Measurements from ENCODE around the gene PLA2G2C.

The PLA2G2C gene

DNA sequence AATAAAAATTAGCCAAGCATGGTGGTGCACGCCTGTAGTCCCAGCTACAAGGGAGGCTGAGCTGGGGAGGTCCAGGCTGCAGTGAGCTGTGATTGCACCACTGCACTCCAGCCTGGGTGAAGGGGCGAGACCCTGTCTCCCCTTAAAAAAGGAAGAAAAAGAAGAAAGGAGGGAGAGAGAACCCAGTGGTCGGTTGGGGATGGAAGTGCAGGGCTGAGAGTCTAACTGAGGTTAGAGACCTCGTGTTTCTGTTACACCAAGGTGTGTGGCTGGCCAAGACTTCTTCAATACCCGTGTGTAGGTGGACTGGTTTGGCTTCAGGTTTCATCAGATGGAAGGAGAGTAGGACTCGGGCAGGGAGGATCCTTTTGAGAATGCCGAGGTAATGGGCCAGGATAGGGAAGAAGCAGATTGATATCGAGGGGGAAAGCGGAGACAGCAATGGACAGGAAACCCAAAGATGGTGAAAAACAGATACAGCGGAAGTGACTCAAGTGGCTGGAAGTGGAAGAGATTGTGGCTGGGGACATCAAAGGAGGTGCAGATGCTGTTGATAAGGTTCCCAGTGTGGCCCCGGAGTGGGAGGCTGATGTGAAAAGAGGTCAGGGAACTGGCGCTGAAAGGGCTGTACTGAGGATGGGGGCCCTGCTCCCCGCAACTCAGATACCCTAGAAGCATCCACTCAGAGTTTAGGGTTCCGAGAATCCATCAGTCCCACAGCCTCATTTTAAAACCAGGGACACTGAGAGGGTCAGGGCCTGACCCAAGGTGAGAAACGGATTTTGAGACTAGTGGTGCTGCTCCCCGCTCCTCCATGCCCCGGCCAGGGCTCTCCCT is 1.1 kb downstream of the PLA2G2C start:
- peak; percentile 52 to 54 (median 54) for DNase-seq (ENCODE audit: low read depth in 2 of 3, low spot score in 1 of 3)

DNA sequence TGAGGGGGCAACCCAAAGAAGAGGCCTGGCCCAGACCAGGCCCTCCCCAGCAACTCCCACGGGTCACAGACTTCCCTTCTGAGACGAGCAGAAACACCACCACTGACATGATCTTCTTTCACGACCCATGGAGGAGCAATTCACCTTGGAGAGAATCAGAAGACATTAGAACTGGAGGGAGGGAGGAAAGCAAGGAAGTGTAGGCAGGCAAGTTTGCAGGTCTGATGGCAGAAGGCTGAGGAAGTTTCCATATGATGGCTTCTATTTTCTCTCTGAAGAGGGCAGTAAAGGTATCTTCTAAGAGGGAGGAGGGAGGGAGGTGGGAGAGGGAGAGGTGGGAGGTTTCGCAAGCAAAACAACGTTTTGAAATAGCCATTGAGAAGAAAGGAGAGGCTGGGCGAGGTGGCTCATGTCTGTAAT is 1.8 kb downstream of the PLA2G2C start:
- no peak for DNase-seq (ENCODE audit: low read depth in 2 of 3, low spot score in 1 of 3)

DNA sequence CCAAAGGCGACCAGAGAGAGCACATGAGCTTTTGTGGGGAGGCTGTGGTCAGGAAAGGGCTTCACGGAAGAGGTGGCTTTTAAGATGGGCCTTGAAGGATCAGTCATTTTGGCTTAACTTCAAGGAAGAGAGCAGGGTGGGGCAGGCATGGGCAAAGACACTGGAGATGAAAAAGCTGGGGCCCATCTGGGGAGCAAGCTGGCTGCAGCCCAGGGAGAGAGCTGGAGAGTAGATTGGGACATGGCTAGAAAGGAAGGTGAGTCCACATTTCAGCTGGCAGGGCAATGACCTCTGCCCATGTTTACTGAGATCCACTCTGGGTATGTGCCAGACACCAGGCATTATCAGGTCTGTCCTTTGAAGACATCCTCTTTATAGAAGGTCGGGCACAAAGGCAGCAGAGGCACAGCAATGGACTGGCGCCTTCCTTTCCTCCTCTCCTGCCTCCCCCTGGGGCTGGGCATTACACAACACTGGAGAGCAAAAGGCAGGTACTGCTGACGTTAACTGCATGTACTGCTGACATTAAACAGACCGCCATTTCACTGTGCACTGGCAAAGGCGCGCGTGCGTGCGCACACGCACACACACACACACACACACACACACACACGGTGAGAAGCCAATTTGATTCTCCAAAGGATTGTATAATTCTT is 2.6 kb downstream of the PLA2G2C start:
- no peak for DNase-seq (ENCODE audit: low read depth in 2 of 3, low spot score in 1 of 3)

DNA sequence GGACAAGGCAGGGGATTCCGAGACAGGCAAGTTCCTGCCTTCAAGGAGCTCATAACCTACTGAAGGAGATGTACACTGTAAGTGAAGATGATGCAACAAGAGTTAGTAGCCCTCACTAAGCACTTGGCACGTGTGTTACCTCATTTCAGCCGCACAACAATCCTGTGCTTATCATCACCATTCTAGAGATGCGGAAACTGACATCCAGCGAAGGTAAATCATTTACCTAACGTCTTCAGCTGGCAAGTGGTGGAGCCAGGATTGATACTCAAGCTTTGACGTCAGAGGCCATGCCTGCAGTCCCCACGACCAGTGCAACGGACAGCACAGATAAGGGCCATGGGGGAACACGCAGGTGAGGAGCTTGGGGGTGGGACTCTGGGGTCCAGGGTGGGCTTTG is 3.3 kb downstream of the PLA2G2C start:
- no peak for DNase-seq (ENCODE audit: low read depth in 2 of 3, low spot score in 1 of 3)

DNA sequence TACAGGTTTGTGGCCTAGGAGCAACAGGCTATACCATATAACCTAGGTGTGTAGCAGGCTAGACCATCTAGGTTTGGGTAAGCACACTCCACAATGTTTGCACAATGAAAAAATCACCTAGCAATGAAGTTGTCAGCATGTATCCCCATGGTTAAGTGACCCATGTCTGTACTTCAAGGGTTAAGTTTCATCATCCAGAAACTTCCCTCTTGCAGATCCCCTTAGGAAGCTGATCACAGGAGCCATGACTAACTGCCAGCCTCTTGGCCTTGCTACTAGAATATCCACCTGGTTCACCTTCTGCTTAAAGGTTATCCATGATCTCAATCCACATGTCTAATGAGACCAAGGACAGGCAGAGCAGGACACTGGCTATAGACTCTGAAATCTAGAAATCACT is 3.9 kb downstream of the PLA2G2C start:
- DNase-seq (ENCODE audit: low read depth in 2 of 3, low spot score in 1 of 3): no peak

DNA sequence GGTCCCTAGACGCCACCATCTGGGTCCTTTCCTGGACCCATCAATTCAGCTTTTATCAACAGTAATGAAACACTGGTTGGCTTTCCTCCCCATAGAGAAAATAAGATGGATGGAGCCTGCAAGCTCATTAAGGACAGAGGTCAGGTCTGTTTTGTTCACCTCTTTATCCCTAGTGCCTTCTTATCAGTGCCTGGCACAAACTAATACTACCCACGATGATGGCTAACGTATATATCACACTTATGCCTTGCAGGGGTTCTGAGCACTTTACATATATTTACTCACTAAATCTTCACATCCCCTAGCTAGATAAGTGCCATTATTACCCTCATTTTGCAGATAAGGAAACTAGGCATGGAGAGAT is 5.5 kb downstream of the PLA2G2C start:
- DNase-seq (ENCODE audit: low read depth in 2 of 3, low spot score in 1 of 3): no peak

DNA sequence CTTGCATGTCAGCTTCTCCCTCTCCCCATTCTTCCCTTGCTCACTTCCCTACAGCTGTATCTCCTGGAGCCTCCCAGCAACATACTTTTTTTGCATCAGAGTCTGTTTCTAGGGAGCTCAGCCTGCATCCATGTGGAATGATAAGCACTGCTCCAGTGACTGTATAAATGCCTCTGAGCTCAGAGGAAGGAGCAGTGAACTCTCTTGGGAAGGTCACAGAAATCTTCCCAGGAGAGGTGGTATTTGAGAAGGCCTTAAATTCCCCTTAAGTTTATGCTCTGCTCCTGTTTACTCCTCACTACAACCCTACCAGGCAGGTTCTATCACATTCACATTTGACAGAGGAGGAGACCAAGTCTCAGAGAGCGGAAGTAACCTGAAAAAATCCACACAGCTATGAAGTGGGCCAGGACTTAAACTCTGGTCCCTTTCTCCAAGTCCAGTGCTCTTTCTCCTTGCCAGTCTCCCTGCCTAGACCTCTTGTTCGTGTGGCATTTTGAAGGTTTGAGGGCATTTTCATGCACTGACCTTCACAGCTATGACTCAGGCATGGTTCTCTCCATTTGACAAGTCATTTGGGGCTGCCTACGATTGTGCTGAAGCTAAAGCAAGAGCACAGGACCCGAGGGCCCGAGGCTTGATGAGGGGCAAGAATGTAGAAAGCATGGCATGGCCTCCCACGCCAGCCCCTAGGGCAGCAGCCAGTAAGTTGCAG is 6.0 kb downstream of the PLA2G2C start:
- DNase-seq (ENCODE audit: low read depth in 2 of 3, low spot score in 1 of 3): no peak

DNA sequence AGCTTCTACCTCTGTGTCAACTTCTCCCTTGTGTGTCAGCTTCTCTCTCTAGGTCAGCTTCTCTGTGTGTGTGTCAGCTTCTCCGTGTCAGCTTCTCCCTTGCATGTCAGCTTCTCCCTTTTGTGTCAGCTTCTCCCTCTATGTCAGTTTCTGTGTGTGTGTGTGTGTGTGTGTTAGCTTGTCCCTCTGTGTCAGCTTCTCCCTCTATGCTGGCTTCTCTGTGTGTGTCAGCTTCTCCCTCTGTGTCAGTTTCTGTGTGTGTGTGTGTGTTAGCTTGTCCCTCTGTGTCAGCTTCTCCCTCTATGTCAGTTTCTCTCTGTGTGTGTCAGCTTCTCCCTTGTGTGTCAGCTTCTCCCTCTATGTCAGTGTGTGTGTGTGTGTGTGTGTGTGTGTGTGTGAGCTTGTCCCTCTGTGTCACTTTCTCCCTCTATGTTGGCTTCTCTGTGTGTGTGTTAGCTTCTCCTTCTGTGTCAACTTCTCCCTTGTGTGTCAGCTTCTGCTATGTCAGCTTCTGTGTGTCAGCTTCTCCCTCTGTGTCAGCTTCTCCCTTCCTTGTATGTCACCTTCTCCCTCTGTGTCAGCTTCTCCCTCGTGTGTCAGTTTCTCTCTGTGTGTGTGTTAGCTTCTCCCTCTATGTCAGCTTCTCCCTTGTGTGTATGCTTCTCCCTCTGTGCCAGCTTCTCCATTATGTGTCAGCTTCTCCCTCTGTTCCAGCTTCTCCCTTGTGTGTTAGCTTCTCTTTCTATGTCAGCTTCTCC is 6.8 kb downstream of the PLA2G2C start:
- no peak for DNase-seq (ENCODE audit: low read depth in 2 of 3, low spot score in 1 of 3)

DNA sequence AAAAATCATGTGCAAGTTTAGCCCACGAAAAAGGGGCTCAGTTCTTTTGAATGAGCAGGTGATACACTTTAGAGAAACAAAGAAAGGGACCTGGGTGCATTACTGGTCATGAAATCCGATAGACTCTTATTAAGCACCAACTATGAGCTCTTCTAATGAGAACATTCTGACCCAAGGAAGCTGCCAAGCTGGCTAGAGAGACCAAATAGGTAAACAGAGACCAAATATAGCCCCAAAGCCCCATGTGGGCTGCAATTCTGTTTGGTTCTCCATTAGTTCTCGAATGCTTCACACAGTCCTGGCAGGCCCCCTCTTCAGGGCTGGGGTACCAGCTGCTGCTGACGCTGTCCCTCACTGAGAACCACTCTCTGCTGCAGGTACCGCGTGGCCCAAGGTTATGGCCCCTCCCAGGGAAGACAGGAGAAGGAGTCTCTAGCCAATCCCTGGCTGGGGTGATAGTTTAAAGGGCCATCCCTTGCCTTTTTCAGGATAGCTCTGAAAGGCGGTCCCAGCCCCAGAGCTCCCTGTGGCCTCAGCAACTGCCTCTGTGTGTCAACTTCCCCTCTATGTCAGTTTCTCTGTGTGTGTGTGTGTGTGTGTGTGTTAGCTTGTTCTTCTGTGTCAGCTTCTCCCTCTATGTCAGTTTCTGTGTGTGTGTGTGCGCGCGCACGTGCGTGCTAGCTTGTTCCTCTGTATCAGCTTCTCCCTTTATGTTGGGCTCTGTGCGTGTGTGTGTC is 7.5 kb downstream of the PLA2G2C start:
- DNase-seq (ENCODE audit: low read depth in 2 of 3, low spot score in 1 of 3): no peak

DNA sequence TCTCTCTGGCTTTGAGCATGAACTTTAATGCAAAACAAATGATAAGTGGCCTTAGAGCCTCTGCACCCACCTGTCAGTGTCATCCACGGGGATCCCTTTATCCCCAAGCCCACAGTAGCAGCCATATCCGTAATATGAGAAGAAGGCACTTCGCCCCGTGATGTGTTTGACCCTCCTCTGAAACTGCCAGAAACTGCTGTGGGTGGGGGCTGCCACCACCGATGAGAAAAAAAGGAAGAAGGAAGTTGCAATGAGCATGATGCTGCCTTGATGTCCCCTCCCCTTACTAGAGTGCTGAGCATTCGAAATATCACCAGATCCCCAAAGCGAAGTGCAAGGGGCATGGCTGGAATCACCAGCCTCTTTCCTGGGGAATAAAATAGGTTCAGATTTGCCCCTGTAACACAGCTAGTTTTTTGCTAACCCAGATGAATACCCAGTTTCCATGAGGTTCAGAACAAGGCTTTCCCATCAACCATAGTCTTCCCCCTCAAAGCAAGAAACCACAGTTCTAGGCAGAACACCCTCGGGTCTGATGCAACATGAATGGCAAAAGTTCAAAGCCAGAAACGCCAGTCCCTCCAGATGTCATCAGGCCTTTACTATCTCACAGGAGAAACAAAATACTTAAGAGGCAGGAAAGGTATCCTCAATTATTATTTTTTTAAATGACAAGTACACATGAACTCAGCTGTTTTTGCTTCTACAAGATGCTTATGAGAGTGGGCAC is 11.2 kb downstream of the PLA2G2C start:
- DNase-seq (ENCODE audit: low read depth in 2 of 3, low spot score in 1 of 3): no peak

DNA sequence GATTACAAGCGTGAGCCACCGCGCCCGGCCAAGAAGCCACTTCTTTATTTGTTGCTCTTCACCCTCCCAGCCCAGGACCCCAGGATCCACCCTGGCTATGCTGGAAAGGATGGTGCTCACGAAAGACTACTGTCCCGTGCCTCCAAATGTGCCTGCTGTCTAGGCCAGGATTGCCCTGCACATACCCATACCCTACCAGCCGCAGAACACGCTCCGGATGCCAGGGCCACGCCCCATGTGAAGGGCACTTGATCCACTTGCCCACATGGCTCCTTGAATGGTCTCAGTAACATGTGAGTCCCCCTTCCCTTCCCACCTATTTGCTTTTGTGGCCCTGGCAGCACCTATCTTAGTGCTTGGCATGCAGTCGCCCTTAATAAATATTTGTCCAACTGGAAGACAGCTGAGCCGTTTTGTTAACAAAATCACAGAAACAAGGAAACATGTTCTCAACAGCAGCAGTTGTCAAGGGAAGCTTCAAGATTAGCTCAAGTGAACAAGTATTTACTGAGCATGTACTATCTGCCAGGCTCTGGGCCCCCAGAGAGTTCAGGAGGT is 14.2 kb downstream of the PLA2G2C start:
- DNase-seq (ENCODE audit: low read depth in 2 of 3, low spot score in 1 of 3): no peak

DNA sequence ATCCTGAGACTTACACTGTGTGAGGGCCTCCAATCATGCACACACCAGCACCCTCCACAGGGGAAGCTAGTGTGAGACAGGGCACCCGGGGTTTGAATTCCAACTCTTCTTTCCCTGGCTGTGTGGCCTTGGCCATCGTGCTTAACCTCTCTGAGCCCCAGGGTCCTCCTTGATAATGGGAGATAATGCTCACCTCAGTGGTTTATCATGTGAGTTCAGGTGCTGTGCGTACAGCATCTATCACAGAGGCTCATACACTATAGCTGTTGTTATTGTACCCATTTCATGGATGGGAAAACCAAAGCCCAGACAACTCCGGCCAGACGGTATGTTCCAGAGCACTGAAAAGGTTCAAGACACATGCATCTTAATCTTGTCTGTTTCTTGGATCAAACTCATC is 16.4 kb downstream of the PLA2G2C start:
- DNase-seq (ENCODE audit: low read depth in 2 of 3, low spot score in 1 of 3): no peak

DNA sequence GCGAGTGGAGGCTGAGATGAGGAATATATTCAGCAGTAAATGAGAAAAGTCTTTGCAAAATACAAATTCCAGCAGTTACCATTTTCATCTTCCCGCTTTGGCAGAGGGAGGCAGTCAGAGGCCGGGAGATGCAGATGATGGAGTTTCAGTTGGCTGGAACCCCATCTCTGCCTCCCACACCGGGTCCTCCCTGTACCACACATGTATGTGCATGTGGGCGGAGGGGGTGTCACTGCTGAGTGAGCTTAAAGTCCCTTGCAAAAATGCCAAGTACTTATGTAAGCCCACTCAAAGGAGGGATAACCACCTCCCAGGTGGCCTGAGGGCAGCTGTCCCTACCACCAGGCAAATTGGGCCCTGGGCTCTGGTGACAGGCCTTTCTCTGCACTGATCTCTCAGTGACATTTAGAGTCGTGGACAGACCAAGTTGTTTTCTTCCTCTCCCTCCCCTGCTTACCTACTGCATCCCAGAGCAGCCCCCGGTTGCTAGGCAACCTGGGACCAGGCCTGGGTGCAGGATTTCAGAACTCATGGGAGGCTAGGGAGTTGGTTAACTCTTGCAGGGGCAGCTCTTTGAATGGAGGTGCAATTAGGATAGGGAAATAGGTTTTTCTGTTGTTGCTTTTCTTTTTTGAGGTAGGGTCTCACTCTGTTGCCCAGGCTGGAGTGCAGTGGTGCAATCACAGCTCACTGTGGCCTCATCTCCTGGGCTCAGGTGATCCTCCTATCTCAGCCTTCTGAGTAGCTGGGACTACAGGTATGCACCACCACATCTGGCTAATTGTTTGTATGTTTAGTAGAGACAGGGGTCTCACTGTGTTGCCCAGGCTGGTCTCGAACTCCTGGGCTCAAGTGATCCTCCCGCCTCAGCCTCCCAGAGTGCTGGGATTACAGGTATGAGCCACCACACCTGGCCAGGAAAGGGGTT is 17.5 kb downstream of the PLA2G2C start:
- DNase-seq (ENCODE audit: low read depth in 2 of 3, low spot score in 1 of 3): no peak

DNA sequence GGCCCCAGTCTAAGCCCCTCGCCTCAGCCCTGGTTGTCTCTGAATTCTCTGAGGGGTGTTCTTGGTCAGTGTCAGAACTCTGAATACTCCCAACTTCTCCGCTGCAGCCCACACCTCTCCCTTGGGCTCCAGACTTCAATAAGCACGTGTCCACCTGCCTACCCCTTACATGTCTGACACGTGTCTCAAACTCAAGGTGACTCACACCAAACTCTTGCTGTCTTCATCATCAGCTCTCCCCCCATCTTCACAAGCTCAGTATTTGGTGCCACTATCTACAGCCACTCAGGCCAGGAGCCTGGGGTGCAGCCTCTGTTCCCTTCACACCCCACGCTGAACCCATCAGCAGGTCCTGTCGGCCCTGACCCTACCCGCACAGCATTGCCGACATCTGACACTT is 19.2 kb downstream of the PLA2G2C start:
- DNase-seq (ENCODE audit: low read depth in 2 of 3, low spot score in 1 of 3): no peak

DNA sequence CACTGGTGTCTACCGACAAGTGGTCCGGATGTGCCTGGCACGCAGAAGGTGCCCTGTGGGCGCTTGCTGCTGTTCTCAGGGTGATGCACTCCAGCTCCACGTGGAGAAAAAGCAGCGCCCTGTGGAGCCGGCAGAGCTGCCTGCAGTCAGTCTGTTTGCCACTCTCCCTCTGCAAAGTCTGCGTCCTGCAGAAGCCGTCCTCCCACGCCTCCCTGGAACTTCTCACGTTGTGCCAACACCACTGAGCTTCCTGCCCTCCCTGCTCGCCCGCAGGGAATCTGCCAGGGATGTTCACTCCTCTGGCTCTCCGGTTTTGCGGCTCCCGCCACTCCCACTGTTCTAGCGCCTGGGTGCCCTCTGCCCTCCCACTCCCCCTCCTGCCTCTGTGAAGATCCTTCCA is 20.3 kb downstream of the PLA2G2C start:
- no peak for DNase-seq (ENCODE audit: low read depth in 2 of 3, low spot score in 1 of 3)

DNA sequence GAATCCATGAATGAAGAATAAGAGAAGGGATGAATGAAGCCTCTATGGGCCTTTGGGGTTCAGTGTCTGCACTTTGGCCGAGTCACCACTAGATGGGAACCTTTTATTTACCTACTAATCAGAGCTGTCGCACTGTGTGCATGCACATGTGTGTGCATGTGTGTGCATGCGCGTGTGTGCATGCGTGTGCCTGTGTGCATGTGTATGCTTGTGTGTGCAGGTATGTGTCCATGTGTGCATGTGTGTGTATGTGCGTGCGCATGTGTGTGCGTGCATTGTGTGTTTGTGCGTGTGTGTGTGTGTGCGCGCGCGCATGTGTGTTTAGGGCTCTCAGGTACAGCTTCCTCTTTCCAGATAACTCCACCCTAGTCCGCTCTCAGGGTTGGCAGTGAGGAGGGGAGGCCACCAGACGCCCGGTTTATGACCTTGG is 20.8 kb downstream of the PLA2G2C start:
- DNase-seq (ENCODE audit: low read depth in 2 of 3, low spot score in 1 of 3): no peak

DNA sequence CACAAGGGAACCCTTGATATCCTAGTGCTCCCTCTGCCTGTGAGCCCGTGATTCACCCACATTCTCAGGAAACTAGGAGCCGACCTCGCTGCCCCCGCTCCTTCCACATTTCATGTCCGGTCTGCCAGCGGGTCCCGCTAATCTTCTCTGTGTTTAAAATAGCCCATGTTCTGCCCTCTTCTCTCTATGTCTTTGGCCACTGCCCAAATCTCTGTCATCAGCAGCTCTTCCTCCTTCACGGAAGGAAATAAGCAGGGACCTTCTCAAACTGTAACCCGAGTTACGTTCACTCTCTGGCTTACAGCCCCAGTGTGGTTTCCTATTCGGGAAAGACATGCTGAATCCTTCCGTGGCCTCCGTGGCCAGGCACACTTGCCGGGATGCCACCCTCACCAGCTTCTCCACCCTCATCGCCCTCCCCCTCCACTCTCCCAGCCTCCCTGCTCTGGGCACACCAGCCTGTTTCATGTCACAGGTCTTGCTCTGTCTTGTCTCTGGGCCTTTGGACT is 21.6 kb downstream of the PLA2G2C start:
- no peak for DNase-seq (ENCODE audit: low read depth in 2 of 3, low spot score in 1 of 3)

DNA sequence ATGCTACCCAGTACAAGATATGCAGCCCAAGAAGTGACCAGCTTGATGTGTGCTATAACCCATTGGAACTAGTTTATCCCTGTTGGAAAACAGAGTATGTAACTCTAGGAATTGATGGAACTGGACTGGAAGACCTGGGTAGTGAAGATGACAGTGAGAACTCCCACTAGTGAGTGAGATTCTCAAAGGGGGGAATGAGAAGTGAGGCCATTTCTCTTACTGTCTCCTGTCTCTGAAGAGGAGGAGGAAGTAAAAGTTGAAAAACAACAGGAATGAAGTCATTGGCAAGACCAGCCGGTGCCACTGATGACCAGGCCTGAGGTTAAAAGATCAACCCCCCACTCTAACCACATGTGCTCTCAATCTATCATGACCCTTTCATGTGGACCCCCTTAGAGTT is 26.3 kb downstream of the PLA2G2C start:
- DNase-seq (ENCODE audit: low read depth in 2 of 3, low spot score in 1 of 3): no peak

Data from stimulated activated CD4-positive, alpha-beta T cell treated with anti-CD3 and anti-CD28 coated beads, Interleukin-12 subunit alpha, Interleukin-12 subunit beta, amount 100 ng/mL, for 48 hours (primary cell).